D721Med (cell line): ENCODE results near the gene TGDS.

ENCODE experiments used
- DNase-seq: peaks from one replicate; pipeline ENCODE4 v3.0.0; 2011; ENCODE audit warnings: low spot score; ENCODE audit not compliant: insufficient read length
- FAIRE-seq: peaks from 2 replicates; lab custom pipeline; 2011; peaks lifted over from hg19 to GRCh38; lab: Jason Lieb, UNC
- CTCF ChIP-seq: IDR thresholded peaks from 2 replicates; pipeline ENCODE4 v1.5.1; 2012; ENCODE audit warnings: mild to moderate bottlenecking, control low read depth; ENCODE audit not compliant: insufficient read depth; ENCODE audit errors: missing control alignments

Gene TGDS

GRCh38 chr13:94585543-94586101 lies 10.3 kb downstream of the TGDS start:
- TF ChIP-seq CTCF, result no peak
- no peak for DNase-seq
- no peak for FAIRE-seq

- FAIRE-seq, result peak; percentile 60
- DNase-seq, result no peak
- no peak for TF ChIP-seq CTCF
These were observed 12.0 kb downstream of the TGDS start for GRCh38 chr13:94583926-94584325.

GRCh38 chr13:94579063-94579462 lies 16.9 kb downstream of the TGDS start:
- no peak for TF ChIP-seq CTCF
- FAIRE-seq (no peak), DNase-seq (no peak)

GRCh38 chr13:94569615-94570014 lies 26.3 kb downstream of the TGDS start:
- no peak for TF ChIP-seq CTCF
- DNase-seq (no peak), FAIRE-seq (no peak)

GRCh38 chr13:94568443-94568842 lies 27.5 kb downstream of the TGDS start:
- no peak for FAIRE-seq
- no peak for TF ChIP-seq CTCF

GRCh38 chr13:94567581-94567980 lies 28.4 kb downstream of the TGDS start:
- DNase-seq (no peak), FAIRE-seq (no peak)
- no peak for TF ChIP-seq CTCF

More at GRCh38 chr13:94568443-94568842, 27.5 kb downstream of the TGDS start:
- DNase-seq, result no peak

- TF ChIP-seq CTCF, result no peak
- DNase-seq (no peak), FAIRE-seq (no peak)
These were observed 34.8 kb downstream of the TGDS start for GRCh38 chr13:94561126-94561525.
